ENCODE results near the gene HOXA11.
A peak's percentile ranks its signal among the peaks of the same experiment; 100 is the strongest.

Gene HOXA11

GRCh38 chr7:27201580-27202017 is 16.6 kb upstream of the HOXA11 start:
- no peak for DNase-seq (ENCODE audit: low read depth in 2 of 2)
- TF ChIP-seq CTCF (IDR thresholded peaks at IDR 0.05; ENCODE audit: low read depth, low read length) = no peak
- no peak overlapping the region for H3K4me3 ChIP-seq (replicated peaks in 1 of 2; ENCODE audit: low read depth in 2 of 2, low read length in 2 of 2)

- DNase-seq (ENCODE audit: low read depth in 2 of 2) = no peak
- H3K4me3 ChIP-seq (replicated peaks in 1 of 2; ENCODE audit: low read depth in 2 of 2, low read length in 2 of 2) = no peak overlapping the region
- no peak for TF ChIP-seq CTCF (IDR thresholded peaks at IDR 0.05; ENCODE audit: low read depth, low read length)
Measured at GRCh38 chr7:27200761-27201579, 15.9 kb upstream of the HOXA11 start.

GRCh38 chr7:27199849-27200760 is 15.1 kb upstream of the HOXA11 start, which contains the start of gene HOXA13:
Gene HOXA13, minus strand, starts transcription at chr7:27200091. Its CDS starts 14 bp downstream, at chr7:27200077.
- no peak for DNase-seq (ENCODE audit: low read depth in 2 of 2)
- TF ChIP-seq CTCF (IDR thresholded peaks at IDR 0.05; ENCODE audit: low read depth, low read length) = no peak
- H3K4me3 ChIP-seq (replicated peaks in 1 of 2; ENCODE audit: low read depth in 2 of 2, low read length in 2 of 2) = peak within 1 kb of the TSS; percentile 22 to 30

- no peak overlapping the region for H3K4me3 ChIP-seq (replicated peaks in 1 of 2; ENCODE audit: low read depth in 2 of 2, low read length in 2 of 2)
- no peak for TF ChIP-seq CTCF (IDR thresholded peaks at IDR 0.05; ENCODE audit: low read depth, low read length)
- DNase-seq (ENCODE audit: low read depth in 2 of 2) = peak in 1 of 2 donors; percentile 17
Measured at GRCh38 chr7:27198871-27199801, 14.1 kb upstream of the HOXA11 start.

- DNase-seq (ENCODE audit: low read depth in 2 of 2) = no peak
- no peak for TF ChIP-seq CTCF (IDR thresholded peaks at IDR 0.05; ENCODE audit: low read depth, low read length)
- no peak overlapping the region for H3K4me3 ChIP-seq (replicated peaks in 1 of 2; ENCODE audit: low read depth in 2 of 2, low read length in 2 of 2)
Measured at GRCh38 chr7:27198138-27198841, 13.3 kb upstream of the HOXA11 start.

All from cardiac fibroblast (primary cell).